WTC11 (cell line): ENCODE measurements around the gene KDM4F. TPM values are rescaled to one million over a fixed set of nuclear protein-coding genes. Genes with fewer than 3 reads are reported as not detected.
A peak's percentile ranks its signal among the peaks of the same experiment; 100 is the strongest.

Source experiments
- ATAC-seq: fragments of 200-7000 bp; cut with Tn5 transposase; 2 replicates; pipeline ENCODE4 v1.10.0; 2021; ENCODE audit warnings: mild to moderate bottlenecking, moderate library complexity
- CTCF ChIA-PET: fragments of 300-600 bp; sonication (Branson Sonifier 250); formaldehyde crosslinking; loops from one replicate; lab custom pipeline; 2021; ENCODE audit warnings: antibody characterized with exemption; lab: Charles Lee
- POLR2A ChIA-PET: fragments of 350-600 bp; sonication (Branson Sonifier 250); formaldehyde crosslinking; loops from one replicate; lab custom pipeline; 2021; ENCODE audit warnings: antibody characterized with exemption; lab: Charles Lee
- DNase-seq: peaks from one replicate; pipeline ENCODE4 v3.0.0; 2021; ENCODE audit warnings: low spot score
- H3K27ac Mint-ChIP-seq: 2 replicates; pipeline ENCODE4 v1.8.0; 2021; ENCODE audit warnings: mixed read lengths
- H3K27me3 Mint-ChIP-seq: 2 replicates; pipeline ENCODE4 v1.8.0; 2021; ENCODE audit warnings: low read depth, mild to moderate bottlenecking, moderate library complexity, mixed read lengths
- H3K36me3 Mint-ChIP-seq: 2 replicates; pipeline ENCODE4 v1.8.0; 2021; ENCODE audit warnings: mixed read lengths
- H3K4me1 Mint-ChIP-seq: 2 replicates; pipeline ENCODE4 v1.8.0; 2022; ENCODE audit warnings: mixed read lengths
- H3K4me3 Mint-ChIP-seq: 2 replicates; pipeline ENCODE4 v1.8.0; 2021; ENCODE audit warnings: mild to moderate bottlenecking, moderate library complexity, mixed read lengths
- H3K9me3 Mint-ChIP-seq: 2 replicates; pipeline ENCODE4 v1.8.0; 2021; ENCODE audit warnings: mixed read lengths
- ETV6 ChIP-seq: sonication (generic); formaldehyde crosslinking; IDR thresholded peaks from 2 replicates; pipeline ENCODE4 v1.8.1; 2022; ENCODE audit warnings: mild to moderate bottlenecking, missing genetic modification reagents
- GABPB1 ChIP-seq: sonication (generic); formaldehyde crosslinking; IDR thresholded peaks from 2 replicates; pipeline ENCODE4 v1.8.1; 2023; ENCODE audit warnings: mild to moderate bottlenecking, missing genetic modification reagents
- GRHL2 ChIP-seq: fragments of 250-450 bp; sonication (Bioruptor Pico); IDR thresholded peaks from 2 replicates; pipeline ENCODE4 v1.8.0; 2022; ENCODE audit warnings: mild to moderate bottlenecking, moderate library complexity; ENCODE audit not compliant: insufficient replicate concordance, severe bottlenecking
- NFATC4 ChIP-seq: fragments of 250-450 bp; sonication (Bioruptor Pico); IDR thresholded peaks from 2 replicates; pipeline ENCODE4 v1.9.0; 2021; ENCODE audit warnings: mild to moderate bottlenecking
- NR3C1 ChIP-seq: sonication (generic); formaldehyde crosslinking; conservative IDR thresholded peaks from 2 replicates; pipeline ENCODE4 v1.8.1; 2023; ENCODE audit warnings: low read depth, mild to moderate bottlenecking, missing genetic modification reagents
- RELA ChIP-seq: sonication (generic); formaldehyde crosslinking; IDR thresholded peaks from 2 replicates; pipeline ENCODE4 v1.8.1; 2022; ENCODE audit warnings: missing genetic modification reagents, mild to moderate bottlenecking, borderline replicate concordance
- SOX15 ChIP-seq: fragments of 250-450 bp; sonication (Bioruptor Pico); IDR thresholded peaks from 2 replicates; pipeline ENCODE4 v1.9.0; 2021; ENCODE audit warnings: mild to moderate bottlenecking
- TP53 ChIP-seq: sonication (generic); formaldehyde crosslinking; IDR thresholded peaks from 2 replicates; pipeline ENCODE4 v1.8.1; 2023; ENCODE audit warnings: mild to moderate bottlenecking, missing genetic modification reagents
- ZNF232 ChIP-seq: sonication (generic); formaldehyde crosslinking; IDR thresholded peaks from 2 replicates; pipeline ENCODE4 v1.8.0; 2022; ENCODE audit warnings: mild to moderate bottlenecking, missing genetic modification reagents
- total RNA-seq: library from RNA; stranded (reverse); gene quantifications from 3 replicates; pipeline ENCODE4 v1.2.3, GENCODE V29; 2021
- TF ChIP-seq, protein P1 (sequence below): sonication (generic); formaldehyde crosslinking; IDR thresholded peaks from 2 replicates; pipeline ENCODE4 v1.8.0; 2023; ENCODE audit warnings: missing genetic modification reagents, mild to moderate bottlenecking, borderline replicate concordance
- TF ChIP-seq, protein P2 (sequence below): sonication (generic); formaldehyde crosslinking; IDR thresholded peaks from 2 replicates; pipeline ENCODE4 v1.8.1; 2023; ENCODE audit warnings: mild to moderate bottlenecking, missing genetic modification reagents
- TF ChIP-seq, protein P3 (sequence below): sonication (generic); formaldehyde crosslinking; IDR thresholded peaks from 2 replicates; pipeline ENCODE4 v1.8.0; 2022; ENCODE audit warnings: mild to moderate bottlenecking, missing genetic modification reagents
- TF ChIP-seq, protein P4 (sequence below): sonication (generic); formaldehyde crosslinking; IDR thresholded peaks from 2 replicates; pipeline ENCODE4 v1.8.1; 2022; ENCODE audit warnings: low read depth, missing genetic modification reagents, borderline replicate concordance
- TF ChIP-seq, protein P5 (sequence below): sonication (generic); formaldehyde crosslinking; IDR thresholded peaks from 2 replicates; pipeline ENCODE4 v1.8.0; 2023; ENCODE audit warnings: mild to moderate bottlenecking, missing genetic modification reagents
- TF ChIP-seq, protein P6 (sequence below): fragments of 250-450 bp; sonication (Bioruptor Pico); IDR thresholded peaks from 2 replicates; pipeline ENCODE4 v1.8.0; 2021; ENCODE audit warnings: mild to moderate bottlenecking

Gene KDM4F
- total RNA-seq, 1 experiment from 2014 or later = not detected

DNA sequence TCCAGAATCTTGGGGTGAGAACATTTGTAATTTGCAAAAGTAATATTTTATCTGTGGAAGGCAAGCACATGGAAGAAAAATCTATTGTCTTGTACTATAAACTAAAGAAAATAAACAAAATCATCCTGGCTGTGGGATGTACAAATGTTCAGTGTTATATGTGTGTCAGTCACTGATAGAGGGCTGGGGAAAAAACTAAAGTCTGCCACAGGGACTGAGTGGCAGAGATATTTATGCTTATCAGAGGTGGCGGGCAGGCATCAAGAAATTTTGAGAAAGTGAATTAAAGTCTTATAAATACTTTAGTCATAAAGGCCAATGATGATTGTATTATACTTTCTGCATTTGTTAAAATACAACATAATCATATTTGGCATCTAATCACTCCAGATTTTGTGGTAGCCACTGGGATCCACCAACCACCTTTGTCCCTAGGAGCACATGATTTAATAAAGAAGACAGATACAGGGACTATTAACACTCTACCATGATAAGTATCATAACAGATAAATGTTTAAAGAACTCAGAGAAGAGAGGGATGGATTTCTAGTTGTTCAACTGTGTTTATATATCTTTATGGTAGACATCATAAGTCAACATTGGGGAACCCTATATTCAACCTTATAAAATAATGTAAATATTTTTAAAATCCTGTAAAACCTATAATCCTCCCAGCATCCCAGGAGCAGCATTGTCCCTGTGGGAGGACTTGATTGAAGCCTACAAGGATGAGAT lies 37.8 kb downstream of the KDM4F start (continued):
- TF ChIP-seq, protein P1, sequence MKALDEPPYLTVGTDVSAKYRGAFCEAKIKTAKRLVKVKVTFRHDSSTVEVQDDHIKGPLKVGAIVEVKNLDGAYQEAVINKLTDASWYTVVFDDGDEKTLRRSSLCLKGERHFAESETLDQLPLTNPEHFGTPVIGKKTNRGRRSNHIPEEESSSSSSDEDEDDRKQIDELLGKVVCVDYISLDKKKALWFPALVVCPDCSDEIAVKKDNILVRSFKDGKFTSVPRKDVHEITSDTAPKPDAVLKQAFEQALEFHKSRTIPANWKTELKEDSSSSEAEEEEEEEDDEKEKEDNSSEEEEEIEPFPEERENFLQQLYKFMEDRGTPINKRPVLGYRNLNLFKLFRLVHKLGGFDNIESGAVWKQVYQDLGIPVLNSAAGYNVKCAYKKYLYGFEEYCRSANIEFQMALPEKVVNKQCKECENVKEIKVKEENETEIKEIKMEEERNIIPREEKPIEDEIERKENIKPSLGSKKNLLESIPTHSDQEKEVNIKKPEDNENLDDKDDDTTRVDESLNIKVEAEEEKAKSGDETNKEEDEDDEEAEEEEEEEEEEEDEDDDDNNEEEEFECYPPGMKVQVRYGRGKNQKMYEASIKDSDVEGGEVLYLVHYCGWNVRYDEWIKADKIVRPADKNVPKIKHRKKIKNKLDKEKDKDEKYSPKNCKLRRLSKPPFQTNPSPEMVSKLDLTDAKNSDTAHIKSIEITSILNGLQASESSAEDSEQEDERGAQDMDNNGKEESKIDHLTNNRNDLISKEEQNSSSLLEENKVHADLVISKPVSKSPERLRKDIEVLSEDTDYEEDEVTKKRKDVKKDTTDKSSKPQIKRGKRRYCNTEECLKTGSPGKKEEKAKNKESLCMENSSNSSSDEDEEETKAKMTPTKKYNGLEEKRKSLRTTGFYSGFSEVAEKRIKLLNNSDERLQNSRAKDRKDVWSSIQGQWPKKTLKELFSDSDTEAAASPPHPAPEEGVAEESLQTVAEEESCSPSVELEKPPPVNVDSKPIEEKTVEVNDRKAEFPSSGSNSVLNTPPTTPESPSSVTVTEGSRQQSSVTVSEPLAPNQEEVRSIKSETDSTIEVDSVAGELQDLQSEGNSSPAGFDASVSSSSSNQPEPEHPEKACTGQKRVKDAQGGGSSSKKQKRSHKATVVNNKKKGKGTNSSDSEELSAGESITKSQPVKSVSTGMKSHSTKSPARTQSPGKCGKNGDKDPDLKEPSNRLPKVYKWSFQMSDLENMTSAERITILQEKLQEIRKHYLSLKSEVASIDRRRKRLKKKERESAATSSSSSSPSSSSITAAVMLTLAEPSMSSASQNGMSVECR (CRISPR knock-in tag) = no peak

DNA sequence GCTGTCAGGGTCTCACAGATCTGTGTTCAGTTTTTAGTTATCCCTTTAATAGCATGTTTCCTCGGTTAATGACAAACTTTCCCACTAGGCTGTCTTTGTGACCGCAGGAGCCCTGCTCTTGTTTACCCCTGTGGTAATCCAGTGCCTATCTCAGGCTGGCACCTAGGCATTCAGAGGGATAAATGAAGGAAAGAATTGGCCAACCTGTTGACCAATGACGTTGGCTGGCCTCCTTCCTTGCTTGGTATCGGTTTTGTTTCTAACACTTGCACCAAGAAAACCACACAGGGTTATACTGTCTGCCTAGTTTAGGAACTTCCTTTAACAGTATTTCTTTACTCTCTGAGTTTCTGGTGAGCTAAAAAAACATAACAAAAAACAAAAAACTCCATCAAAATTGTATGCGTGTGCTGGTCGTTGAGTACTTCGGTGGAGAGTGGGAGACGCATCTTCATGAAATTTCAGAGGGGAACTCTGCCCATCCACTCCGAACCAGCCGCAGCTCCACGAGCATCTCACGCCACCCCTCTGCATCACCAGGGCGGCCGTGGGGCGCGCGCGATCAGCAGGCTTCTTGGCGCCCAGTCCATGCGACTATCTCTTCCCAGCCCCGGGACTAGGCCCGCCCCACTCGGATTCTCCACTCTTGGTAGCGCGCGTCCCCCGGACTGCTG lies 39.9 kb downstream of the KDM4F start:
- no peak overlapping the region for H3K27ac Mint-ChIP-seq
- peaks cover 67% of the 10 kb centered on the region for H3K27me3 Mint-ChIP-seq
- H3K36me3 Mint-ChIP-seq = no peaks in the 10 kb centered on the region
- ATAC-seq (no peak), DNase-seq (no peak)
- CTCF ChIA-PET = interaction anchor here (1.7 to 3.6 kb wide), 7 partner anchors 11 to 65 kb away, joined by 5 to 32 read pairs (median 7); partner anchors contain the start of gene SRSF8
- H3K4me3 Mint-ChIP-seq = peak overlapping the region; percentile 74
- H3K9me3 Mint-ChIP-seq = no peaks in the 10 kb centered on the region
- POLR2A ChIA-PET = interaction anchor here (1.5 to 2.6 kb wide), 2 partner anchors 15 to 22 kb away, joined by 3 to 19 read pairs; partner anchors contain the start of gene SRSF8
- peaks cover 35% of the 10 kb centered on the region for H3K4me1 Mint-ChIP-seq
- TF ChIP-seq RELA (CRISPR knock-in tag) = no peak
- no peak for TF ChIP-seq NR3C1 (CRISPR knock-in tag)
- TF ChIP-seq, protein P2, sequence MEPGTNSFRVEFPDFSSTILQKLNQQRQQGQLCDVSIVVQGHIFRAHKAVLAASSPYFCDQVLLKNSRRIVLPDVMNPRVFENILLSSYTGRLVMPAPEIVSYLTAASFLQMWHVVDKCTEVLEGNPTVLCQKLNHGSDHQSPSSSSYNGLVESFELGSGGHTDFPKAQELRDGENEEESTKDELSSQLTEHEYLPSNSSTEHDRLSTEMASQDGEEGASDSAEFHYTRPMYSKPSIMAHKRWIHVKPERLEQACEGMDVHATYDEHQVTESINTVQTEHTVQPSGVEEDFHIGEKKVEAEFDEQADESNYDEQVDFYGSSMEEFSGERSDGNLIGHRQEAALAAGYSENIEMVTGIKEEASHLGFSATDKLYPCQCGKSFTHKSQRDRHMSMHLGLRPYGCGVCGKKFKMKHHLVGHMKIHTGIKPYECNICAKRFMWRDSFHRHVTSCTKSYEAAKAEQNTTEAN (CRISPR knock-in tag) = no peak
- TF ChIP-seq GRHL2 (CRISPR knock-in tag) = no peak
- TF ChIP-seq, protein P3, sequence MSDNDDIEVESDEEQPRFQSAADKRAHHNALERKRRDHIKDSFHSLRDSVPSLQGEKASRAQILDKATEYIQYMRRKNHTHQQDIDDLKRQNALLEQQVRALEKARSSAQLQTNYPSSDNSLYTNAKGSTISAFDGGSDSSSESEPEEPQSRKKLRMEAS = no peak
- TF ChIP-seq, protein P4, sequence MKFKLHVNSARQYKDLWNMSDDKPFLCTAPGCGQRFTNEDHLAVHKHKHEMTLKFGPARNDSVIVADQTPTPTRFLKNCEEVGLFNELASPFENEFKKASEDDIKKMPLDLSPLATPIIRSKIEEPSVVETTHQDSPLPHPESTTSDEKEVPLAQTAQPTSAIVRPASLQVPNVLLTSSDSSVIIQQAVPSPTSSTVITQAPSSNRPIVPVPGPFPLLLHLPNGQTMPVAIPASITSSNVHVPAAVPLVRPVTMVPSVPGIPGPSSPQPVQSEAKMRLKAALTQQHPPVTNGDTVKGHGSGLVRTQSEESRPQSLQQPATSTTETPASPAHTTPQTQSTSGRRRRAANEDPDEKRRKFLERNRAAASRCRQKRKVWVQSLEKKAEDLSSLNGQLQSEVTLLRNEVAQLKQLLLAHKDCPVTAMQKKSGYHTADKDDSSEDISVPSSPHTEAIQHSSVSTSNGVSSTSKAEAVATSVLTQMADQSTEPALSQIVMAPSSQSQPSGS (CRISPR knock-in tag) = no peak

DNA sequence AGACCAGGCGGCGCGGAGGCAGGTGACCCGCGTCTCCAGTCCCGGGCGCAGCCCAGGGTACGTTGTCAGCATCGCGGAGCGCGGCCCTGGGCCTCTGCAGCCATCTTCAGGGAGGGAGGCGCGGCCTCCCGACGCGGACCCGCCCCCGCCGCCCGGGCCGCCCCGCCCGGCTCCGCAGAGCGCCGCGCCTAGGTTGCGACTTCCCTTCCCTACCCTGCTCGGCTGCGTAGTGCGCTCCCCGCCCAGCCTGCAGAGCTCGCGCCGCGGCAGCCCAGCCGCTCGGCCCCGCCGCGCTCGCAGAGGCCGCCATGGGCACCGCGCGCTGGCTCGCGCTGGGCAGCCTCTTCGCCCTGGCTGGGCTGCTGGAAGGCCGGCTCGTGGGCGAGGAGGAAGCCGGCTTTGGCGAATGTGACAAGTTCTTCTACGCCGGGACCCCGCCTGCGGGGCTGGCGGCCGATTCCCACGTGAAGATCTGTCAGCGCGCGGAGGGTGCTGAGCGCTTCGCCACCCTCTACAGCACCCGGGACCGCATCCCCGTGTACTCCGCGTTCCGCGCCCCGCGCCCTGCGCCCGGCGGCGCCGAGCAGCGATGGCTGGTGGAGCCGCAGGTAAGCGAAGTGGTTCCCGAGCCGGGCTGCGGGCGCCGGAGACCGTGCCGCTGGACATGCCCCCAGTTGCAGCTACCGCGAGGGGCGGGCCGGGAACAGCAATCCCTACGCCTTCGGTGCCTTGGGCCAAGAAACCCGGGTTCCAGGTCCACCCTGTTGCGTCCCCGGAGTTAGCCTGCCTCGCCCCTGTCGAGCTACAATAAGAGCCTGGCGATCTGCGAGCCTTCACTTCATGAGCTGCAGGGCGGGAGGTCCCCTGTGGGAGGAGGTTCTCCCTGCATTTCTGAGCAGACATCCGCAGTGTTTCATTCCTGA lies 40.7 kb downstream of the KDM4F start, which contains the start of gene ENDOD1:
Gene ENDOD1 (plus strand): TSS at position 227 of the 923 bp plus-strand sequence. CDS start 82 bp downstream, at position 309.
- no peaks in the 10 kb centered on the region for H3K36me3 Mint-ChIP-seq
- H3K4me1 Mint-ChIP-seq = peaks cover 37% of the 10 kb centered on the region
- ChIA-PET POLR2A (interaction anchor here (0.8 to 2.6 kb wide), 4 partner anchors 11 to 22 kb away, joined by 3 to 19 read pairs (median 4); partner anchors contain the start of gene SRSF8), CTCF (interaction anchor here (0.6 to 3.6 kb wide), 13 partner anchors 9 to 355 kb away, joined by 3 to 32 read pairs (median 6); partner anchors contain the start of gene SRSF8)
- peak within 1 kb of the TSS; percentile 81 for H3K4me3 Mint-ChIP-seq
- no peak within 1 kb of the TSS for H3K27ac Mint-ChIP-seq
- H3K9me3 Mint-ChIP-seq = no peaks in the 10 kb centered on the region
- H3K27me3 Mint-ChIP-seq = peaks cover 67% of the 10 kb centered on the region
- ATAC-seq = peak; percentile 93
- peak; percentile 82 for DNase-seq
- TF ChIP-seq NFATC4 (CRISPR knock-in tag) = no peak
- TF ChIP-seq, protein P5, sequence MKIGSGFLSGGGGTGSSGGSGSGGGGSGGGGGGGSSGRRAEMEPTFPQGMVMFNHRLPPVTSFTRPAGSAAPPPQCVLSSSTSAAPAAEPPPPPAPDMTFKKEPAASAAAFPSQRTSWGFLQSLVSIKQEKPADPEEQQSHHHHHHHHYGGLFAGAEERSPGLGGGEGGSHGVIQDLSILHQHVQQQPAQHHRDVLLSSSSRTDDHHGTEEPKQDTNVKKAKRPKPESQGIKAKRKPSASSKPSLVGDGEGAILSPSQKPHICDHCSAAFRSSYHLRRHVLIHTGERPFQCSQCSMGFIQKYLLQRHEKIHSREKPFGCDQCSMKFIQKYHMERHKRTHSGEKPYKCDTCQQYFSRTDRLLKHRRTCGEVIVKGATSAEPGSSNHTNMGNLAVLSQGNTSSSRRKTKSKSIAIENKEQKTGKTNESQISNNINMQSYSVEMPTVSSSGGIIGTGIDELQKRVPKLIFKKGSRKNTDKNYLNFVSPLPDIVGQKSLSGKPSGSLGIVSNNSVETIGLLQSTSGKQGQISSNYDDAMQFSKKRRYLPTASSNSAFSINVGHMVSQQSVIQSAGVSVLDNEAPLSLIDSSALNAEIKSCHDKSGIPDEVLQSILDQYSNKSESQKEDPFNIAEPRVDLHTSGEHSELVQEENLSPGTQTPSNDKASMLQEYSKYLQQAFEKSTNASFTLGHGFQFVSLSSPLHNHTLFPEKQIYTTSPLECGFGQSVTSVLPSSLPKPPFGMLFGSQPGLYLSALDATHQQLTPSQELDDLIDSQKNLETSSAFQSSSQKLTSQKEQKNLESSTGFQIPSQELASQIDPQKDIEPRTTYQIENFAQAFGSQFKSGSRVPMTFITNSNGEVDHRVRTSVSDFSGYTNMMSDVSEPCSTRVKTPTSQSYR (CRISPR knock-in tag) = 0 out of 2 replicates have a peak, but pooled peaks have one; percentile 25
- TF ChIP-seq SOX15 (CRISPR knock-in tag) = no peak
- TF ChIP-seq ETV6 (CRISPR knock-in tag) = peak; percentile 72
- TF ChIP-seq ZNF232 (CRISPR knock-in tag) = 0 out of 2 replicates have a peak, but pooled peaks have one; percentile 20
- TF ChIP-seq RELA (CRISPR knock-in tag) = 0 out of 2 replicates have a peak, but pooled peaks have one; percentile 15
- TF ChIP-seq GABPB1 (CRISPR knock-in tag) = 0 out of 2 replicates have a peak, but pooled peaks have one; percentile 16
- TF ChIP-seq TP53 (CRISPR knock-in tag) = peak; percentile 63; the same call in 1 of the 2 replicates
- TF ChIP-seq, protein P6, sequence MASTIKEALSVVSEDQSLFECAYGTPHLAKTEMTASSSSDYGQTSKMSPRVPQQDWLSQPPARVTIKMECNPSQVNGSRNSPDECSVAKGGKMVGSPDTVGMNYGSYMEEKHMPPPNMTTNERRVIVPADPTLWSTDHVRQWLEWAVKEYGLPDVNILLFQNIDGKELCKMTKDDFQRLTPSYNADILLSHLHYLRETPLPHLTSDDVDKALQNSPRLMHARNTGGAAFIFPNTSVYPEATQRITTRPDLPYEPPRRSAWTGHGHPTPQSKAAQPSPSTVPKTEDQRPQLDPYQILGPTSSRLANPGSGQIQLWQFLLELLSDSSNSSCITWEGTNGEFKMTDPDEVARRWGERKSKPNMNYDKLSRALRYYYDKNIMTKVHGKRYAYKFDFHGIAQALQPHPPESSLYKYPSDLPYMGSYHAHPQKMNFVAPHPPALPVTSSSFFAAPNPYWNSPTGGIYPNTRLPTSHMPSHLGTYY (CRISPR knock-in tag) = no peak
